ENCODE measurements around the gene FCRL4.

- no peak for TF ChIP-seq POLR2A (IDR thresholded peaks at IDR 0.05; ENCODE audit: low read length)
- no peak for TF ChIP-seq GATA1 (IDR thresholded peaks at IDR 0.05; ENCODE audit: low read depth, low read length)
Measured at GRCh38 chr1:157595356-157595755, 2.5 kb downstream of the FCRL4 start.

Data from erythroblast (primary cell).